Measurements from ENCODE around the gene DYNC1LI2. TPM values are rescaled to one million over a fixed set of nuclear protein-coding genes. Genes with fewer than 3 reads are reported as not detected.

The DYNC1LI2 gene
- total RNA-seq, 1 experiment from 2014 or later = 132 TPM

DNA sequence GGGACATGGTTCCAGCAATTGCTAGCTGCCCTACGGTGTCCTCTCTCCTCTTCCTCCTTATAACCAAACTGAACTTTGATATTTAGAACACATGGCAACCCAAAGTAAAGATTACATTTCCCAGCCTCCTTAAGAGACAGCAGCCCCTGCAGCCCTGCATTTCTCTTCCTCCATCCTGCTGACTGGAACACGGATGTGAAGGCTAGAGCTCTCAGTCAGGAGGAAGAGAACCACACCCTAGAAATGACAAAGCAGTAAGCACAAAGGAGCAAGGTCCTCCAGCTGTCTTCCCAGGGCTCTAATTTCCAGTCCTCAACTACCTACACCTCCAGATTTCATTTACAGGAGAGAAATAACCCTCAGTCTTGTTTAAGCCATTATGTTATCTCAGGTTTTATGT, 10.9 kb downstream of the DYNC1LI2 start:
- peak; percentile 60 for DNase-seq (ENCODE audit: extremely low read depth, low read depth)

DNA sequence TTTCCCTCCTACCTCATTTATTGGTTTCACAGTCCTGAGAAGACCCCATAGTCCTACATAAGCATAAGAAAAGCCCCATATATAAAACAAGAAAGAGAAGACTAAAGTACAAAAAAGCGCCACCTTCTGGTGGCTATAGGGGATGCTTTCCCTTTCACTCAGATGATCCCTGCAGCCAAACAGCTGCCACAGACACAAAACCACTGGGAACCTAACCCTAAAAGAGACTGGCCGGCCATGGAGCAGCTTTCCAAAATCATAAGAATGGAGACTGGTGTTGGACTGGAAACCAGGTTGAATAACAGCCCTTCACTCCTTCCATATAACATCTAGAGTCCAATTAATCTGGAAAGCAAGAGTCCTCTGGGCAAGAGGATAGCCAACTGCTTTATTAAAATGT, 11.4 kb downstream of the DYNC1LI2 start:
- DNase-seq (ENCODE audit: extremely low read depth, low read depth) = peak; percentile 56

DNA sequence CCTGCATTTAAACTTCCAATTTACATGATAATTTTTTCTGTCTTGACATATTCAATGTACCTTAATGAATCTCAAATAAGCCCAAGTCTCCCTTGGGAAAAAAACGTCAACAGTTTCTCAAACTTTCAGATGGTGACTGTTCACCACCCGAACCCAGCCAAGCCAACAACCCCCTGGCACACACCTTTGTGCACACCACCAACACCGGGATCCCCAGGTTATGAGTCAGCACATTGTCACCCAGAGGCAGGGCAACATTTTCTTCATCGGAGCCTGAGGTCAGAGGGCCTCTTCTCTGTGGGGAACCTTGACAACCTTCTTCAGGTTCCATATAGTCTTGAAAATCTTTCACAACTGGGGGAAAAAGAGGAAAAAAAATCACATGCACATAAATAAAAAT, 15.5 kb downstream of the DYNC1LI2 start:
- DNase-seq (ENCODE audit: extremely low read depth, low read depth) = no peak

DNA sequence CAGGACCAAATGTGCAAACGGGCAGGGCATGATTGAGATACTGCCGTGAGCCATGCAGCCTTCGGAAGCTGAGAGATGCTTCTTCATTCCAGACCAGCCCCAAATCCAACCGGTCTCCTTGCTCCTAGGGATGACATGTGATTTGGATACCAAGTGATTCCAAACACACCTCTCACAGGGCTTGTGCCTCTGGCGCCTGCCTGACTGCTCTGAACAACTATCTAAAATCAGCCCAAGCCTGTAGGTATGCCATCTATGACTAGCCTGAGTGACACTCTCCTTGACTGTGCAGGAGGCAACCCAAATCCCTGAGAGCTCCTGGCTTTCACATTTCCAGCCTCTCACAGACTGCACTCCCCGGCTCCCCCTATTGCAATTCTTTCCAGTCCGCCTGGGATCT, 20.3 kb downstream of the DYNC1LI2 start:
- no peak for DNase-seq (ENCODE audit: extremely low read depth, low read depth)

DNA sequence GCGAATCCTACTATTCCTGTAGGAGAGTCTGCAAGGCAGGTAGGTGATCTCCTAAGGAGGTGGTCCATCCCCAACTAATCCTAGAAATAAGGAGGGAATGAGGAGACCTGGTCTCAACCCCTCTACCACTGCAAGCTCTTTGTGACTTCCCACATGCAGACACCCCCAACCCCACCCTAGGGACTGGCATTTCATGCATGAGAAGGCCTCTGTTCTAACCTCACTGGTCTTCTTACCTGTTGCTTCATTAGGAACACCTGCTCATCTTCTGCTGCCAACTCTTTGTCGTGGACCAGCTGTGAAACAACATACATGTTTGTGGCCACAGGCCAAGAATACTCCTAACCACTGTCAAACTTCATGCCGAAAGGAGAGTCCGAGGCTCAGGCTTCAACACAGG, 22.6 kb downstream of the DYNC1LI2 start:
- no peak for DNase-seq (ENCODE audit: extremely low read depth, low read depth)

DNA sequence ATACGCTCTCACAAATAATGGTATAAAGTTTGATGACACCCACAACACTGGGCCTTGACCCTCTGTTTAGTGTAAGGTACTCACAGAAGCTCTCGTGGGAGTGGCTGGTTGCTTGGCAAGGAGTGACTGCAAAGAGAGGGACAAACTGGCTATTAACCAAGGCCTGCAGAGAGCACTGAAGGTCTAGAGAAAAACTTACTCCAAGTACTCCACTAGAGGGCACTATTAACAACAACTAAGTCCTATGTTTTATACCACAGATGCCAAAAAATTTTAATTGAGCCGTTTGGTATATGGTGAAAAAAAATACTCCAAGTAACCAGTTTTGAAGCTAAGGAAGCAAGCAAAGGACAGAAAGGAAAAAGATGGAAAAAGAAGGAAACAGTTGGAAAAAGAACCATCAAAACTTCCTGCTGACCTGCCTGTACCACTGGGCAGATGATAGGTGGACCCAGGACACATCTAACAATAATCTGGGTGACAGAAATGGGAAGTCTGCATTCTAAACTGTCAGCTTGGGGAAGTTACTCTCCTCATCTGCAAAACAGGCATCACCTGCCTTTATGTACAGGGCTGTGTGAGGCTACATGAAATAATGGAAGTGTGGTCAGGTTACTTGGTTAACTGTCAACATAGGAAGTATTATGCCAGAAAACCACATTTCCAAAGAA, 23.2 kb downstream of the DYNC1LI2 start:
- peak; percentile 68 for DNase-seq (ENCODE audit: extremely low read depth, low read depth)

DNA sequence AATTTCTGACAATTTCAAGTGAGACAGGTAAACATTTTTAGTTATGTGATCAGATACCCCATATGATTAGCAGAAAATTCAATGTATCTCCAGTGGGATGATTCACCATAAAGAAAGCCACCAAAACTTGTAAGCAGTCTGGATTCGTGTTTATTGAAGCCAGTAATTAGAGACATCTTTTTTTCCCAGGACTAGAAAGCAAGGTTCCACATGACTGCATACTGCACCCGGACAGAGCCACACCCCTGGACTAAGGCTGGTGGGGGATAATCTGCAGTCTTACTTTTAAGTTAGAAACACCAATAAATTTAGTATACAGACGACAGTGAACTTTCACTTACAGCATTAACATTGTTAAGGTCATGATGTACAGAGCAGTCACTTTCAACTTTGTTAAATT, 30.6 kb downstream of the DYNC1LI2 start:
- DNase-seq (ENCODE audit: extremely low read depth, low read depth) = no peak

DNA sequence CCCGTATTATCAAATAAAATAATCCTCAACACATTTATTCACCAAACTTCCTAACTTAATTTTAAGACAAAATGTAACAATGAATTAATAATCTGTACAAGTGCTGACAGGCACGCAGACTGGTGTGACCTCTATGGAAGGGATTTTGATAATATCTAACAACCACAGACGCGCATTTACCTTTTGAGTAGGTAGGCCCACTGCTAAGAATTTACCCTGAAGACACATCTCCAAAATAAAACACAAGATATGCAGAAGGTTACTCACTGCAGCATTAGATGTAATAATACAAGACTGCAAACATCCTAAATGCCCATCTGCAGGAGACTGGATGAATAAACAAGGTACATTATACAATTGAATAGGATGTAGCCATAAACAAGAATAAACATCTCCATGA, 32.2 kb downstream of the DYNC1LI2 start:
- no peak for DNase-seq (ENCODE audit: extremely low read depth, low read depth)

DNA sequence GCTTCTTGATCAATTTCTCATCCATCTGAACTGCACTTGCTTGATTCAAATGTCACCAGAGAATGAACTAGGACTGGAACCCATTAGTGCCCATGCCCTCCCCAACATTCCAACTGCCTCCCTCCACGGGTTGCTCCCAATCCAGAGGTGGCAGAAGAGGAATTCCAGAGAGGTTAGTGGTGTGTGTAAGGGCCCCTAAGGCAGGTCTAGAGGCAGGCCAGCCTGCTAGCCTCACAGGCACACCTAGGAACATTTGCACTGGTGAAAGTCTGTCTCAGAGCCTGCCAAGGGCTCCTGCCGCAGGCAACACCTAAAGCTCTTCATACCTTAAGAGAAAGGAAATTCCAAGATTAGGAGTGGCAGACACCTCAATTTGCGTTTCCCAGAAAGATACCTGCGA, 33.6 kb downstream of the DYNC1LI2 start:
- no peak for DNase-seq (ENCODE audit: extremely low read depth, low read depth)

DNA sequence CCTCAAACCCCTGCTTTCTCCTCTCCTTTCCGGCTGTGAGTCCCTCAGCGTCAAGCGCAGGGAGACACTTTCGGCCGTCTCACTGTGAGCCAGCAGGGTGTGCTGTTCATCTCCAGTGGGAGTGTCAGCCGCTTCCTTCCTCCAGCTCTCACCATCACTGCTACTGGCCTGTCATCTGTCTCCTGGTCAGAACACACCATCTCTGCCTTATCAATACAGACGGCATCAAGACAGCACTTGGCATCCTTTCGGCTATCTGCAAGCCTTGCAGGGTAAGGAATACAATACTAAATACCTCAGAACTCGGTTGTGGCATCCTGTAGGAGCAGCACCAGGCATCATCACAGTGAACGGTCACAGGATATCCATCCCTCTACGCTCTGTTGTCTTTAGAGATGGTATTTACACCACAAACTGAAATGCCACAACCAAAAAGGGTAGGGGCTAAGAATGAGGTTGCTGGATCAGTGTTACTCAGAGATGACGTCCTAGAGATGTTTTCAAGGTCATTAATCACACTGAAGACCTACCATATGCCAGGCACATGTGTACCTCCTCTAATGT, 34.2 kb downstream of the DYNC1LI2 start:
- DNase-seq (ENCODE audit: extremely low read depth, low read depth) = peak; percentile 38

DNA sequence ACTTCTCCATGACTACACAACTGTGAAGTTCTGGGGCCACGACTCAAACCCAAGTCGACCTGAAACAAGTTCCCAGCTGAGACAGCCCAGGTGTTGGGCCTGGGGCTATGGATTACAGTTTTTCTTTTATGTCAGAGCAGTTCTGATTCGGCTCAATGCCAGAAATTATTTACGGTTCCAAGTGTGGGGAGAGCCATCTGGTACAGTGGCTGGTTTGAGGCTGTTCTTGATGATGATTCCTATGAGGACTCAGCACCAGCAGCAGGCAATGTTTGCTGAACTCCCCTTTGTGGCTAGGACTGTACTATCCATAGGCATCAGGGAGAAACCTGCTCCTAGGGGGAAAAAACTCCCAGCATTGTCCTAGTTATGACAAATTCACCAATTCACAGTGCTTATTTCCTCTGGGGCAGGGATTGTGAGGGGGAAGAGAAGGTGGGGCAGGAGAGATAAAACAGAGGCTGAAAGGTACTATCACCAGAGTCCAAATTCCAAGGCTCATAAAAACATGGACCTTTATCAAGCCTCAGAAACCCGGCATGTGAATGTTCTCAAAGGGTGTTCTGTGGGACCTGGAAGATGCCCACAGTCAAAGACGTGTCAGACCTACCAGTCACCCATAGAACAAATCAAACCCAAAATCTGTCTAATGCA, 36.6 kb downstream of the DYNC1LI2 start:
- DNase-seq (ENCODE audit: extremely low read depth, low read depth) = no peak

DNA sequence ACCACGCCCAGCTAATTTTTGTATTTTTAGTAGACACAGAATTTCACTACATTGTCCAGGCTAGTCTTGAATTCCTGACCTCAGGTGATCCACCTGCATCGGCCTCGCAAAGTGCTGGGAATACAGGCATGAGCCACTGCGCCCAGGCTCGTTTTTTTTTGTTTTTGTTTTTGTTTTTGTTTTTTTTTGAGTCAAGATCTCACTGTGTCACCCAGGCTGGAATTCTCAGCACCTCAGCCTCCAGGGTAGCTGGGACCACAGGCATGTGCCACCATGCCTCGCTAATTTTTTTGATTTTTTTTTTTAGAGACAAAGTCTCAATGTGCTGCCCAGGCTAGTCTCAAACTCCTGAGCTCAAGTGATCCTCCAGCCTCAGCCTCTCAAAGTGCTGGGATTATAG, 37.3 kb downstream of the DYNC1LI2 start:
- DNase-seq (ENCODE audit: extremely low read depth, low read depth) = no peak

DNA sequence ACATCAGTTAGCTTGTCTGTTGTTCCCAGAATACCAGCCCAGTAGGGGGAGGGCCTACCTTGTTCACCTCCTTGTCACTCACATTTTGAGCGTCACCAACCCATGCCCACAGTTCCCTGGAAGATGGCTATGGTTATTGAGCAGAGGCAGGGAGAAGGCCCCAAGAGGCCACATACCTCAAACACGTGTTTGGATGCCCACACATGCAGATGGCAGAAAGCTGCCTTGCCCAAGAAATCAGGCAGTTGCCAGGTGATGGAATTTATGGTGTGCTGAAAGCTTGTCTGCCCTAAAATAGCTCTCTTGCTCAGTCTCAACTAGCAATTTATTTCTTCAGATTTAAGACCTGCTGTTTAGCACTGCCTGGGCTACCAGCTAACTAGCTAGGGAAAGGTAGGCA, 38.3 kb downstream of the DYNC1LI2 start:
- DNase-seq (ENCODE audit: extremely low read depth, low read depth) = no peak

DNA sequence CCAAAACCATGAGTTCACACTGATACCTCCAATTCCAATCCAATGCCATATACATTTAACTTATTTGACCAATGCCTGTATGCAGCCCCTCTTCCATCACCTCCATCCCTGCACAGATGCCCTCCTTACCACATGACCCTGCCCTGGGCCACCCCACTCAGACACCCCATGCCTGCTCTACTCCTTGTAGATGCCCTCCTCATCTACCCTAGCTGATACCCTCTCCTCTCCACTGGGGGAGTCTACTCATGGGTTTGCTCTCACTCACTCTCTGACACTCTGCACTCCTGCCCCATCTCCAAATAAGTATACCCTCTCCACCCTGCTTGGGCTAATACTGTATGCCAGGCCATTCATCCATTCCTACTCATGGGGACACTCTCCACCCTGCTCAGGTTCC, 38.9 kb downstream of the DYNC1LI2 start:
- no peak for DNase-seq (ENCODE audit: extremely low read depth, low read depth)

DNA sequence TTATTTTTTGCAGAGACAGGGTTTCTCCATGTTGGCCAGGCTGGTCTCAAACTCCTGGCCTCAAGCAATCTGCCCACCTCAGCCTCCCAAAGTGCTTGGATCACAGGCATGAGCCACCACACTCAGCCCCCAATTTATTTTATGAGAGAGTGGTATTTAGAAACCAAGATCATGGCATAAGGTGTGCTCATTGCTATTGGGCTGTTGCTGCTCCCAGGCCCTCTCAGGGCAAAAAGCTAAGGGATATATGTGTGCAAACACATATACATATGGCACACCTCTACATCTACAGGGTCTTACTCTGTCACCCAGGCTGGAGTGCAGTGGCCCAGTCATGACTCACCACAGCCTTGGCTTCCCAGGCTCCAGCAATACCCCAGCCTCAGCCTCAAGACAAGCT, 39.8 kb downstream of the DYNC1LI2 start:
- no peak for DNase-seq (ENCODE audit: extremely low read depth, low read depth)

DNA sequence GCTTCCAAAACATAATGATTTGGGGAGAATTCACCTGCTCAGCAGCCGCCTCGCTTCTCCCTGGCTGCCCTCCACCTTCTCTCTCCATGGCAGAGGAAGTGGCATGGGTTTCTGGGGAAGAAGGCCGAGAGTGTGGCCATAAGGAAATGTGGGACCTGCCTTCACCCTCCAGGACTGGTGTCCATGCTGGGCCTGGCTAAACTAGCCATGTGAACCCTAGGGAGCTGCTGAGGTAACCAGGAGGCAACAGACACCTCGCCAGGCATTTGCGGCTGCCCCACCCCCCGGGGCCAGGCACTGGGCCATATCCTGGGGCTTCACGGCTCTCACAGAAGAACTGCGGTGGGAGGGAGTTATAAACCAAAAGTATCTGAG, 44.9 kb downstream of the DYNC1LI2 start:
- no peak for DNase-seq (ENCODE audit: extremely low read depth, low read depth)

DNA sequence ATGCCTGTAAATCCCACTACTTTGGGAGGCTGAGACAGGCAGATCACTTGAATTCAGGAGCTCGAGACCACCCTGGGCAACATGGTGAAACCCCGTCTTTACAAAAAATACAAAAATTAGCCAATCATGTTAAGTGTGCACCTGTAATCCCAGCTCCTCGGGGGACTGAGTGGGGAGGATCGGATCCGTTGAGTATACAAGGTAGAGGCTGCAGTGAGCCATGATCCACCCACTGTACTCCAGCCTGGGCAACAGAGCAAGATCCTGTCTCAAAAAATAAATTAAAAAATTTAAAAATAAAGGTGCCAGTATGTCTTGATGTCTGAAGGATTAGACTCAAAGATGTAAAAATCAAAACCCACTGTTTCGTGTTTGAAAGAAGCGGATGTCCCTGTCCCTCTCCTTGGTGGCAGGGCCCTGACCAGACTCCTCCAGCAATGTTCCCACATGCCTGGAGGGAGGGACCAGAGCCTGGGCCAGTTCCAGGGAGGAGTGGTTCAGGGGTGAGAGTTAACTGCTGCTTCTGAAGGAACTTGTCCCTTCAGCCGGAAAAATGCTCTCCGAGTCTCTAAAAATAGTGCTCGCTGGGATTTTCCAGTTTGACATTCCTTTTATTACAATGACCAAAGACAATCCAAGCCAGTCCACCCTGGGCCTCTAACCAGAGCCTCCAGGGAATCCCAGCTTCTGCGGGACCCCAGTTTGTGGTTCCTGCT, 45.5 kb downstream of the DYNC1LI2 start:
- DNase-seq (ENCODE audit: extremely low read depth, low read depth) = no peak

DNA sequence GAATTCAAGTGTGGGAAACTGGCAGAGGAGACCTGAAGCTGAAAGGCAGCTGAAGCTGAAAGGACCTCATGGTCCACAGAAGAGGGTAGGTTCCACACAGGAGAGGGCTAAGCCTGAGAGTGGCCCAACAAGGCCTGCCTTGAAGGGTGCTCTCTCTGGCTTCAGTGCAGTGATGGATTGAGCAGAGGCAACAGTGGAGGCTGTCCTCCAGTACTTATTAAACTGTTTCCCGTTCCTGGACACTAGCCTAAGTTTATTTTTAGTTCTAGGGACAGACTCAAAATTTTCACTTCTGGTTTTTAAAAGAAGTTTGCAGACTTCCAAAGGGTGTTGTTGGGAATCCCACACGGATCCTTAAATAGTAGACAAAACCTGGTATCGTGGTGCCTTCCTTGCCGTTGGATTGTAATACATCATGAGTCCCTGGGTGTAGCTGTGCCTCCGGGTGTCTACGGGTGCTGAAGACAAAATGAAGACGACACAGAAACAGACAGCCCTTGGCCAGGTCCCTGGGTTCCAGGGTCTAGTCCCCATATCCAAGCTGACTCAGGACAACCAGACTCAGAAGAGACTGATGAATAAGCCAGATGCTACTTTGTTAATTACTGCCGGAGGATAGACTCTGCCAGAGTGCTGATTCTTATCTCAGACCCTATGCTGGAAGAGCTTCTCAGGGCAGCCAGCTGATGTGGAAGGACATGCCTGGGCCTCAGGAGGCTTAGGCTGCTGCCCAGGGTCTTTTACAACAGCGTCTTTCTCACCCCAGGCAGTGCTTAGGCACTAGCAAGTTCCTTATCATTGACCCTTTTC, 47.8 kb downstream of the DYNC1LI2 start:
- no peak for DNase-seq (ENCODE audit: extremely low read depth, low read depth)

DNA sequence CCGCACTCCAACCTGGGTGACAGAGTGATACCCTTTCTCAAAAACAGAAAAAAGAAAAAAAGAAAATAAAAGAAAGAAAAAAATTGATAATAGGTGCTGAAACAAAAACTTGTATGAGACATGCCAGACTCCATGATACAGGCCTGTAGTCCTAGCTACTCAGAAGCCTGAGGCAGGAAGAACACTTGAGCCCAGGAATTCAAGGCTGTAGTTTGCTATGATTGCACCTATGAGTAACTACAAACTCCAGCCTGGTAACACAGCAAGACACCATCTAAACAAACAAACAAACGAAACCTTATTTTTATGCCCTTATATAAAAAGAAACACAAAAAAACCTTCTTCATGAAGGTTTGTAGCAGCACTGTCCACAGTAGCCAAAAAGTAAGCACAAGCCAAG, 49.9 kb downstream of the DYNC1LI2 start:
- DNase-seq (ENCODE audit: extremely low read depth, low read depth) = no peak

DNA sequence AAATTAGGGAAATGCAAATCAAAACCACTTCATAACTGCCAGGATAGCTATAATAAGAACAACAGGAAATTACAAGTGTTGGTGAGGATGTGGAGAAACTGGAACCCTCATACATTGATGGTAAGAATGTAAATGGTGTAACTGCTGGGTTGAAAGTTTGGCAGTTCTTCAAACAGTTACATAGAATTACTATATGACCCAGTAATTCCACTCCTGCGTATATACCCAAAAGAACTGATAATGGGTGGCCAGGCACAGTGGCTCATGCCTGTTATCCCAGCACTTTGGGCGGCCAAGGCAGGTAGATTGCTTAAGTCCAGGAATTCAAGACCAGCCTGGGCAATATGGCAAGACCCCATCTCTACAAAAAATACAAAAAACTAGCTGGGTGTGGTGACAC, 50.4 kb downstream of the DYNC1LI2 start:
- no peak for DNase-seq (ENCODE audit: extremely low read depth, low read depth)

DNA sequence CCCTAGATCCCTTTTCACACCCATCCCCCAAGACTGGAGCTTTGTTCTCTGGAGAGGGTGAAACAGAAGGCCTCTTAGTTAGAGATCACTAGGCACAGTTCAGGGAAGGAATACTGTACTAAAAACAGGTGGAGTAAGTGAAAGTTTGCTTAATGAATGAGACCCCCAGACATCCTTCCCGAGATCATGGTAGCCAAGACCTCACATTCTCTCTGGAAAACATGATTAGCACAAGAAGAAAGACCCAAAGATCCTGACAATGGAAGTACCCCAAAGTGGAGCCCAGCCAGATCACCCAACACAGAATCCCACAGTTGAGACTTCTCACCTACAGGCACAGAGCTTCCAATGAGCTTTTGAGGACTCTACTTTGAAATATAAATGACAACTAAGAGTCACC, 51.5 kb downstream of the DYNC1LI2 start:
- DNase-seq (ENCODE audit: extremely low read depth, low read depth) = no peak

All from NCI-H460 (cell line).